Left kidney (tissue), 2 donors: ENCODE results near the gene NOL8. TPM values are rescaled to one million over a fixed set of nuclear protein-coding genes. Genes with fewer than 3 reads are reported as not detected.

ENCODE experiments used
- DNase-seq: peaks from one replicate; pipeline ENCODE4 v3.0.0-alpha.2; 2013
- polyA plus RNA-seq: library from polyadenylated mRNA; unstranded; fragments of 120-200 nt; gene quantifications from one replicate; pipeline ENCODE4 v1.2.1, GENCODE V29; 2013; ENCODE audit not compliant: insufficient read length

NOL8 gene
- polyA plus RNA-seq, 1 donor, result 60.7 TPM

- no peak for DNase-seq
These were observed 12.1 kb downstream of the NOL8 start for GRCh38 chr9:92312887-92313623.

GRCh38 chr9:92310562-92310961, 14.6 kb downstream of the NOL8 start:
- DNase-seq, result no peak

DNA sequence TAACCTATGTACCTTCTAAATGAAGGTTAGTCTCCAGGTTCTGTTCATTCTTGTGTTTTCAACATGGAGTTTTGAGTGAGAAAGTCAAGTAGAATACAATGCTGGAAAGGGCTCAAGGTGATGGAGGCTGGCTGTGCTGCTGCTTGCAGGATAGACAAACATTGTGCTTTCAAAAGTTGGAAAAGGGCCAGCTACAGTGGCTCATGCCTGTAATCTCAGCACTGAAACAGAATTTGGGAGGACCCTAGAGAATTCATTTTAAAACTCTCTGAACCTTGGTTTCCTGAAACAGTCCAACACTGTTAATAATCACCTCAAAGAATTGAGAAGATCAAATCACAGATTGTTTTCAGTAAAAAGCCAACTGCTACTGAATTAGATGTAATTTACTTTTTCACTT, 16.3 kb downstream of the NOL8 start:
- no peak for DNase-seq

- DNase-seq, result no peak
These were observed 24.2 kb downstream of the NOL8 start for GRCh38 chr9:92300936-92301335.

- no peak for DNase-seq
These were observed 26.0 kb downstream of the NOL8 start for GRCh38 chr9:92299116-92299515.

DNA sequence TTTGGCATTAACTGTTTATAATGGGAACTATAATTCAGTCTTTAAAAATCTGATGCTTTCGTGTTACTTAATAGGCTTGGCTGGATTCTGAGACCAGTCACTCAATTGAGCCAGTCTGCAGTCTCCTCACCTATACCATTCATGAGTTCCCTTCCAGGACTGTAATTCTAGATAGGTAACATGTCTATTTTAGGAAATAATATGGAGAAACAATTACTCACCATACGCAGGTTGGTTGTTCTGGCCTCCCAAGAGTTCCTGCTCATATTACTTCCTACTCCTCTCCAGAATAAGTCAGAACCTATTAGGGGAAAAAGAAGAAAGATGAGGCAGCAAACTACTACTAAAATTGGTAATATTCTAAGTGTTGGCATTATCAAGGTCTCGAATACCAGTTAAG, 27.1 kb downstream of the NOL8 start:
- no peak for DNase-seq

GRCh38 chr9:92297611-92298010, 27.5 kb downstream of the NOL8 start:
- DNase-seq, result no peak

DNA sequence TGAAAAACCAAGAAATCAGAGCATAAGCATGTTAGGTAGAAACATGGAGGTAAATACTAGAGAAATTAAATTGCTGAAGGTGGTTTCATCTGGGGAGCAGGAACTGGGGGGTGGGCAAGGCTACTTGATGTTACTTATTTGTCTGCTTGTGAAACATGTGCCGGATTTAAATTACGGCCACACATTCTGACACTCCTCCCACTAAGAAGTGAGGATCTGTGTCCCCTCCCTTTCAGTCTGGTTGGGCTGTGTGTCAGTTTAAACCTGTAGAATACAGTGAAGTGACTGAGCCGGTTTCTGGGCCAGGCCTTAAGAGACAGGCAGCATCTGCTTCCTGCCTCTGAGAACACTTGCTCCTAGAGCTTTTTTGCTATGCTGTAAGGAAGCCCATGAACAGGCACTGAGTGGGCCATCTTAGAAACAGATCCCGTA, 29.3 kb downstream of the NOL8 start:
- no peak for DNase-seq

DNA sequence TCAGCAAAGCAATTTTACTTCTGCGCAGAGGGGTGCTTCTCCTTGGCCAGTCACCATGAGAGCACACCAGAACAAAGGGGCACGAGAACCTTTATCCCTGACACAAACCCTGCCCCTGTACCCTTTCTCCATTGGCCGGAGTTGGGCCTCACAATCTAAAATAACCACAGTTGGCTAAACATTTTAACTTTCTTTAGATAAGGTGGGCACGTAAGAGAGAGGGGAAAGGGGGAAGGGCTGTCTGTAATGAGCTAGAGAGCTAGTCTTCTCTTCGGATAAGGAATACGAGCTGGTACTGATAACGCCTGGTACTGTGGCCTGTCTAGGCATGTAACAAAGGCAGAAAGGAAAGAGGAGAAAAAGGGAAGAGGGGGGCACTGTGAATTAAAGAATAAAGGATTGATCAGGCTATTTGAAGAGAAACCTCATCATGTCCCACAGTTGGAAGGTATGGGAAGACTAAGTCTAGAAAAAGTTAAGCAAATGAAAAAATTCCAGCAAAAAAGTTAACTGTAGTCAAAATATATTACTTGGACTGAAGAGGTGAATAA, 29.8 kb downstream of the NOL8 start:
- DNase-seq, result no peak

GRCh38 chr9:92294297-92294676, 30.9 kb downstream of the NOL8 start:
- DNase-seq, result no peak

DNA sequence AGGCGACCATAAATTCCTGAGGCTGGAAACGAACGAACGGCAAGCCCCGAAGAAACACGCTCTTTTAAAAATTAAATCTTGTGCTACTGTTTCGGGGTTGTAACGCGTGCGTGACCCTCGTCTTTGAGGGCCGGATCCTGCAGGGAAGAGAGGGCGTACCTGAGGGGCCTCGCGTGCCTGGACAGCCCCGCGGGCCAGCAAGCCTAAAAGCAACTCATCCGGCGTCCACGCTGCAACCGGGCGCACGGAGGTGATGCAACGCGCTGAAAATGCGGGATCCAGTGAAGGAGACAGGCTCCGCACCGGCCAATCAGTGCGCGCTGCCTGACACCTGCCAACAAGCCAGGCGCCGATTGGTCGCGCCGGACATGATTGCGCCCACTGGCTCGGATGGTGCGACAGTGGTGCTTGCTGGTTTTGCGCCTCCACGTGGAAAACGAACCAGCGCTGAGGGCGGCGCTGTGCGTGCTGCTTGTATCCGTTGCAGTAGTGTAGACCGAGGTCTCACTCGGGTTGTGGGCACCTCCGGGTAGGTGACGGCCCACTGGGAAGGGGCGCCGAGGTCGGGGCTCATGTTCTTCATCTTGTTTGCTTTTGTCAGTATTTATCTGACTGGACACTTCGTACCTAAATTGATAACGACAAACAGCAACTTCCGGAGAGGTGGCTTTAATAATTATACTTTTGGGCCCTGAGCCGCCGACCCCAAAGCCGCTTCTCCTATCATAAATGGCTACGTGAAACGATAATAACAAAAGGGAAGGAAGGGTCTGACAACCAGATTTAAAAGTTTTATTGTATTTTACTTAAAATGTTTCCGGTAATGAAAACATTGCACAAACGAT, 31.5 kb downstream of the NOL8 start, which contains the start of gene IARS1:
IARS1 (minus strand) TSS at position 246 of the 845 bp plus-strand sequence. CDS start 4,278 bp downstream, outside the sequence.
- peak; percentile 98 for DNase-seq

GRCh38 chr9:92293075-92293354, 32.1 kb downstream of the NOL8 start:
- DNase-seq, result no peak

- no peak for DNase-seq
These were observed 32.6 kb downstream of the NOL8 start for GRCh38 chr9:92292338-92293074.

- no peak for DNase-seq
These were observed 33.6 kb downstream of the NOL8 start for GRCh38 chr9:92291577-92291976.

- DNase-seq, result no peak
These were observed 34.2 kb downstream of the NOL8 start for GRCh38 chr9:92290785-92291429.

- DNase-seq, result no peak
These were observed 35.3 kb downstream of the NOL8 start for GRCh38 chr9:92289708-92290390.

GRCh38 chr9:92279302-92279701, 45.8 kb downstream of the NOL8 start:
- no peak for DNase-seq

DNA sequence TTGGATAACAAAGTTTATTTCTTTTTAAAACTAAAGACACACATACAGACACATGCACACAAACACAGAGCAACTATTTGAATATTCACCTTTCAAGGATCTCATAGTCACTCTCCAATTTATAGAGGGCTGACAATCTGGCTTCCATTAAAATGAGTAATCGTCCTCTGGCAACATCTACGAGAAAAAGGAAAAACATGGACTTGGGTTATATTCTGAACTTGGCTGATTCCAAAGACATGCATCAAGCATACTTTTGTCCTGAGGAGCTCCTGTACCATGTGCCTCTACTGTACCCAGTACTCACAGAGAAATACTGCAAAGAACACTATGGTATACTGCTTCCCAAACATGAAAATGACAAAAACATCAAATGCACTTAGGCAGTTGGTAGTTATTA, 47.0 kb downstream of the NOL8 start:
- no peak for DNase-seq

GRCh38 chr9:92276331-92277032, 48.7 kb downstream of the NOL8 start:
- DNase-seq, result peak; percentile 65

DNA sequence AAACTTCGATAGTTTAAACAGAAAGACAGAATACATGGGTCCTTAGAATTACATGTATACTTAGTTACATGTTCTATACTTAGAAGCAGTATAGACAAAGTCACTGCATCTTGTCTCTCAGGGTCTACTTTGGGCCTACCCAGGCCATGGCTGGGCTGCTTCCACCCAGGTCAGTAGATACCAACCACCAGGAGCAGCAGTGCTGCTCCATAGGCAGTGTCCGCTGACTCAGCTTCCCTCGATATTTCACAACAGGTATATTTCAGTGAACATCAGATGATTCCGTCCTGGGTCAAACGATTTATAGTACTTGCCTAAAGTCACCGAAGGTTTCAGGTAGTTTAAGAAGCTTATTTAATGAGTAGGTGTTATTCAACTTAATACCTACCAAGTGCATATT, 49.6 kb downstream of the NOL8 start:
- DNase-seq, result no peak

DNA sequence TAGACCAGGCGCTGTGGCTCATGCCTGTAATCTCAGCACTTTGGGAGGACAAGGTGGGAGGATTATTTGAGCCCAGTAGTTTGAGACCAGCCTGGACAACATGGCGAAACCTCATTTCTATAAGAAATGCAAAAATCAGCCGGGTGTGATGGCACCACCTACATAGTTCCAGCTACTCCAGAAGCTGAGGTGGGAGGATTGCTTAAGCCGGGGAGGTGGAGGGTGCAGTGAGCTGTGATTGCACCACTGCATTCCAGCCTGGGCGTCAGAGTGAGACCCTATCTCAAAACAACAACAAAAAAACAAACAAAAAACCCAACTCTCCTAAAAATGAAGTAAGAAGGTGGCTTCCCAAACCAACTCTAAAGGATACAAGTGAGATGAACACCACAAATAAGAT, 54.6 kb downstream of the NOL8 start:
- no peak for DNase-seq
